Osteoblast (primary cell): Measurements from ENCODE around the gene ANO2. TPM values are rescaled to one million over a fixed set of nuclear protein-coding genes. Genes with fewer than 3 reads are reported as not detected.

Experiments used
- DNase-seq: peaks from one replicate; pipeline ENCODE4 v3.0.0; 2011; ENCODE audit warnings: low spot score, mixed read lengths; ENCODE audit not compliant: insufficient read length; ENCODE audit errors: missing footprints
- H2AFZ ChIP-seq: 2 replicates; pipeline ENCODE4 v1.6.0; 2011; ENCODE audit warnings: mild to moderate bottlenecking, low read length
- H3K27ac ChIP-seq: 2 replicates; pipeline ENCODE4 v1.5.1; 2011; ENCODE audit warnings: mild to moderate bottlenecking, low read depth, low read length, moderate library complexity
- H3K27me3 ChIP-seq: 2 replicates; pipeline ENCODE4 v1.6.0; 2012; ENCODE audit warnings: mild to moderate bottlenecking, control low read depth, inconsistent platforms, low read length, moderate library complexity; ENCODE audit not compliant: insufficient read depth
- H3K36me3 ChIP-seq: 2 replicates; pipeline ENCODE4 v1.5.1; 2011; ENCODE audit warnings: mild to moderate bottlenecking, low read length, control low read depth, moderate library complexity; ENCODE audit not compliant: insufficient read depth
- H3K4me1 ChIP-seq: 2 replicates; pipeline ENCODE4 v1.5.1; 2011; ENCODE audit warnings: mild to moderate bottlenecking, low read length, control low read depth, moderate library complexity; ENCODE audit not compliant: insufficient read depth
- H3K4me2 ChIP-seq: 2 replicates; pipeline ENCODE4 v1.6.0; 2011; ENCODE audit warnings: mild to moderate bottlenecking, low read length; ENCODE audit not compliant: insufficient read depth
- H3K4me3 ChIP-seq: fragments of 200-600 bp; sonication (generic); 3 replicates; pipeline ENCODE4 v1.5.1; 2012; ENCODE audit warnings: mild to moderate bottlenecking, low read length, inconsistent platforms; ENCODE audit not compliant: insufficient read depth
- H3K79me2 ChIP-seq: 2 replicates; pipeline ENCODE4 v1.6.0; 2012; ENCODE audit warnings: mild to moderate bottlenecking, low read length, control low read depth, inconsistent platforms; ENCODE audit not compliant: insufficient read depth
- H3K9me3 ChIP-seq: 2 replicates; pipeline ENCODE4 v1.5.1; 2011; ENCODE audit warnings: low read depth, low read length, control low read depth
- H4K20me1 ChIP-seq: 2 replicates; pipeline ENCODE4 v1.6.0; 2012; ENCODE audit warnings: mild to moderate bottlenecking, low read length, control low read depth; ENCODE audit not compliant: insufficient read depth
- CTCF ChIP-seq: IDR thresholded peaks from 2 replicates; pipeline ENCODE4 v1.5.1; 2011; ENCODE audit warnings: mild to moderate bottlenecking, low read depth, low read length, moderate library complexity; ENCODE audit errors: extremely low read depth
- total RNA-seq: library from RNA; depleted of rRNA; stranded (reverse); fragments of >200 nt; gene quantifications from 2 replicates; pipeline ENCODE4 v1.2.3, GENCODE V29; 2012

Gene ANO2
- total RNA-seq, 1 donor: under 0.01 TPM

- no peaks in the 10 kb centered on the region for H3K9me3 ChIP-seq
- H3K36me3 ChIP-seq: no peaks in the 10 kb centered on the region
- no peaks in the 10 kb centered on the region for H3K27me3 ChIP-seq
- no peak overlapping the region for H3K27ac ChIP-seq
- no peaks in the 10 kb centered on the region for H3K4me1 ChIP-seq
- TF ChIP-seq CTCF: no peak
- no peak overlapping the region for H2AFZ ChIP-seq
- no peak overlapping the region for H3K4me2 ChIP-seq
- H4K20me1 ChIP-seq: no peaks in the 10 kb centered on the region
- no peak overlapping the region for H3K4me3 ChIP-seq
- no peak for DNase-seq
- H3K79me2 ChIP-seq: no peaks in the 10 kb centered on the region
Measured at GRCh38 chr12:5758347-5758746, 186.7 kb downstream of the ANO2 start.

- Histone ChIP-seq H3K4me3 (no peak overlapping the region), H4K20me1 (no peaks in the 10 kb centered on the region), H3K27ac (no peak overlapping the region), H3K9me3 (no peaks in the 10 kb centered on the region), H3K4me2 (no peak overlapping the region), H3K27me3 (no peaks in the 10 kb centered on the region), H2AFZ (no peak overlapping the region), H3K79me2 (no peaks in the 10 kb centered on the region), H3K4me1 (no peaks in the 10 kb centered on the region), H3K36me3 (no peaks in the 10 kb centered on the region)
- TF ChIP-seq CTCF: no peak
- DNase-seq: no peak
Measured at GRCh38 chr12:5756338-5756842, 188.7 kb downstream of the ANO2 start.

- TF ChIP-seq CTCF: no peak
- no peaks in the 10 kb centered on the region for H3K4me1 ChIP-seq
- H3K27ac ChIP-seq: no peak overlapping the region
- no peaks in the 10 kb centered on the region for H3K9me3 ChIP-seq
- H3K4me3 ChIP-seq: no peak overlapping the region
- no peak for DNase-seq
- H3K36me3 ChIP-seq: no peaks in the 10 kb centered on the region
- no peak overlapping the region for H3K4me2 ChIP-seq
- H2AFZ ChIP-seq: no peak overlapping the region
- H3K79me2 ChIP-seq: no peaks in the 10 kb centered on the region
- H3K27me3 ChIP-seq: no peaks in the 10 kb centered on the region
- no peaks in the 10 kb centered on the region for H4K20me1 ChIP-seq
Measured at GRCh38 chr12:5748027-5748426, 197.0 kb downstream of the ANO2 start.

DNA sequence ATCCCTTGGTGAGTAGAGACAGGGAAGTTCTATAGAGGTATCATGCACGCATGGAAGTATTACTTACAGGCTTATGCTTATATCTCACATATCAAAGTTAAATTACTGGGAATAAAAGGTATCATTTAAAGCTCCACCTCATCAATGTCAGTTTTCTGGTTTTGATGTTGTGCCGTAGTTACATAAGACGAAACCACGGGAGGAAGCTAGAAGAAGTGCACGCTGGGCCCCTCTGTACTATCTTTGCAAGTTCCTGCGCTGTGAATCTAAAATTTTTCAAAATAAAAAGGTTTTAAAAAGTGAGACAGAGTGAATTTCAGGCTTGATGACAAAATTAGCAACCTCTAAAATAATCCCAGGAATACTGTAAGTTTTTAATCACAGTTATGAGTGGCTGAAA, 198.1 kb downstream of the ANO2 start:
- TF ChIP-seq CTCF: no peak
- H3K4me2 ChIP-seq: no peak overlapping the region
- H3K27ac ChIP-seq: no peak overlapping the region
- H3K27me3 ChIP-seq: no peaks in the 10 kb centered on the region
- H3K36me3 ChIP-seq: no peaks in the 10 kb centered on the region
- H3K9me3 ChIP-seq: no peaks in the 10 kb centered on the region
- H4K20me1 ChIP-seq: no peaks in the 10 kb centered on the region
- no peaks in the 10 kb centered on the region for H3K4me1 ChIP-seq
- H3K79me2 ChIP-seq: no peaks in the 10 kb centered on the region
- no peak for DNase-seq
- H2AFZ ChIP-seq: no peak overlapping the region
- H3K4me3 ChIP-seq: no peak overlapping the region
